Osteoblast (primary cell): ENCODE data around the gene HOXB7. TPM values are rescaled to one million over a fixed set of nuclear protein-coding genes. Genes with fewer than 3 reads are reported as not detected.

ENCODE experiments used
- DNase-seq: peaks from one replicate; pipeline ENCODE4 v3.0.0; 2011; ENCODE audit warnings: low spot score, mixed read lengths; ENCODE audit not compliant: insufficient read length; ENCODE audit errors: missing footprints
- H2AFZ ChIP-seq: 2 replicates; pipeline ENCODE4 v1.6.0; 2011; ENCODE audit warnings: mild to moderate bottlenecking, low read length
- H3K27ac ChIP-seq: 2 replicates; pipeline ENCODE4 v1.5.1; 2011; ENCODE audit warnings: mild to moderate bottlenecking, low read depth, low read length, moderate library complexity
- H3K27me3 ChIP-seq: 2 replicates; pipeline ENCODE4 v1.6.0; 2012; ENCODE audit warnings: mild to moderate bottlenecking, control low read depth, inconsistent platforms, low read length, moderate library complexity; ENCODE audit not compliant: insufficient read depth
- H3K36me3 ChIP-seq: 2 replicates; pipeline ENCODE4 v1.5.1; 2011; ENCODE audit warnings: mild to moderate bottlenecking, low read length, control low read depth, moderate library complexity; ENCODE audit not compliant: insufficient read depth
- H3K4me1 ChIP-seq: 2 replicates; pipeline ENCODE4 v1.5.1; 2011; ENCODE audit warnings: mild to moderate bottlenecking, low read length, control low read depth, moderate library complexity; ENCODE audit not compliant: insufficient read depth
- H3K4me2 ChIP-seq: 2 replicates; pipeline ENCODE4 v1.6.0; 2011; ENCODE audit warnings: mild to moderate bottlenecking, low read length; ENCODE audit not compliant: insufficient read depth
- H3K4me3 ChIP-seq: fragments of 200-600 bp; sonication (generic); 3 replicates; pipeline ENCODE4 v1.5.1; 2012; ENCODE audit warnings: mild to moderate bottlenecking, low read length, inconsistent platforms; ENCODE audit not compliant: insufficient read depth
- H3K79me2 ChIP-seq: 2 replicates; pipeline ENCODE4 v1.6.0; 2012; ENCODE audit warnings: mild to moderate bottlenecking, low read length, control low read depth, inconsistent platforms; ENCODE audit not compliant: insufficient read depth
- H3K9me3 ChIP-seq: 2 replicates; pipeline ENCODE4 v1.5.1; 2011; ENCODE audit warnings: low read depth, low read length, control low read depth
- H4K20me1 ChIP-seq: 2 replicates; pipeline ENCODE4 v1.6.0; 2012; ENCODE audit warnings: mild to moderate bottlenecking, low read length, control low read depth; ENCODE audit not compliant: insufficient read depth
- total RNA-seq: library from RNA; depleted of rRNA; stranded (reverse); fragments of >200 nt; gene quantifications from 2 replicates; pipeline ENCODE4 v1.2.3, GENCODE V29; 2012
- TF ChIP-seq, protein P1 (sequence below): IDR thresholded peaks from 2 replicates; pipeline ENCODE4 v1.5.1; 2011; ENCODE audit warnings: mild to moderate bottlenecking, low read depth, low read length, moderate library complexity; ENCODE audit errors: extremely low read depth

Gene HOXB7
- total RNA-seq, 1 donor = 0.36 TPM

DNA sequence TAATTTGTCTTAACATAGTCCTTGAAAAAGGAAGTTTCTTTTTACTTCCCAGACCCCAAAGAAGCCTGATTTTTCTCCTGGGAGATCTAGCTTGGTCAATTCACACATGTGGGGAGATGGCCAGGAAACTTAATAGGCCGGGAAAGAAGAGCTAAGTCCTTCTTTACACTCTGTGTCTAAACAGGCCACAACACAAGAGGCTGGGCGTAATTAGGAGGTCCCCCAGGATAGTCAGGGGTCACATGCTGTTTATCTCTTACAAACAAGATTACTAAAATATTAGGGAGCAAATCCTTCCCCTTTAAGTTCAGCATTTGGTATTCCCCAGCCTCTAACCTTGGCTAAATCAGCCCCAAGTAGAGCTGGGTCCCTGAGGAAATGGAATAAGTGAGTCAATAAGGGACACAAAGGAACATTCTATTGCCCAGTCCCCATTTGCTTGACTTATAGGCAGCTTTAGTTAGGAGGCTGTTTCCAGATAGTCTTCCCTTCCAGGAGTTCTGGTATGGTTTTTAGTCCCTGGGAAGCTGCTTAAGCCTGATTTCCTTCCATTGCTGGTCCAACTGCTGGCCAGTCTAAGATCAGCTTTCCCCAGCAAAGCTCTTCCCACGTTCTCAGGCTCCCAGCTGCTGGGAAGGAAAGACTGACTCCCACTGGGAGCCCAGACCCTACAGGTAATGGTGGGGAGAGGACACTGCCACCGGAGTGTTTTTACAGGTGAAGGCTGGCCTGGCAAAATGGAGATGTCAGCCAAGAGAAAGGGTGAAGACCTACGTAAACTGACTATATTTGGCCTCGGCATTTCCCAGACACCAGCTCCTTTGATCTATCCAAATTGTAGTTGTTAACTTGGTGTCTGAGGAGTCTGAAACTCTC, 29.4 kb upstream of the HOXB7 start:
- no peaks in the 10 kb centered on the region for H3K36me3 ChIP-seq
- H3K4me3 ChIP-seq = no peak overlapping the region
- no peaks in the 10 kb centered on the region for H3K9me3 ChIP-seq
- no peaks in the 10 kb centered on the region for H3K79me2 ChIP-seq
- DNase-seq = peak; percentile 63
- no peak overlapping the region for H3K27ac ChIP-seq
- H3K4me2 ChIP-seq = no peak overlapping the region
- no peaks in the 10 kb centered on the region for H3K4me1 ChIP-seq
- TF ChIP-seq, protein P1, sequence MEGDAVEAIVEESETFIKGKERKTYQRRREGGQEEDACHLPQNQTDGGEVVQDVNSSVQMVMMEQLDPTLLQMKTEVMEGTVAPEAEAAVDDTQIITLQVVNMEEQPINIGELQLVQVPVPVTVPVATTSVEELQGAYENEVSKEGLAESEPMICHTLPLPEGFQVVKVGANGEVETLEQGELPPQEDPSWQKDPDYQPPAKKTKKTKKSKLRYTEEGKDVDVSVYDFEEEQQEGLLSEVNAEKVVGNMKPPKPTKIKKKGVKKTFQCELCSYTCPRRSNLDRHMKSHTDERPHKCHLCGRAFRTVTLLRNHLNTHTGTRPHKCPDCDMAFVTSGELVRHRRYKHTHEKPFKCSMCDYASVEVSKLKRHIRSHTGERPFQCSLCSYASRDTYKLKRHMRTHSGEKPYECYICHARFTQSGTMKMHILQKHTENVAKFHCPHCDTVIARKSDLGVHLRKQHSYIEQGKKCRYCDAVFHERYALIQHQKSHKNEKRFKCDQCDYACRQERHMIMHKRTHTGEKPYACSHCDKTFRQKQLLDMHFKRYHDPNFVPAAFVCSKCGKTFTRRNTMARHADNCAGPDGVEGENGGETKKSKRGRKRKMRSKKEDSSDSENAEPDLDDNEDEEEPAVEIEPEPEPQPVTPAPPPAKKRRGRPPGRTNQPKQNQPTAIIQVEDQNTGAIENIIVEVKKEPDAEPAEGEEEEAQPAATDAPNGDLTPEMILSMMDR = no peak
- no peaks in the 10 kb centered on the region for H4K20me1 ChIP-seq
- H3K27me3 ChIP-seq = peaks cover 100% of the 10 kb centered on the region
- H2AFZ ChIP-seq = no peak overlapping the region

DNA sequence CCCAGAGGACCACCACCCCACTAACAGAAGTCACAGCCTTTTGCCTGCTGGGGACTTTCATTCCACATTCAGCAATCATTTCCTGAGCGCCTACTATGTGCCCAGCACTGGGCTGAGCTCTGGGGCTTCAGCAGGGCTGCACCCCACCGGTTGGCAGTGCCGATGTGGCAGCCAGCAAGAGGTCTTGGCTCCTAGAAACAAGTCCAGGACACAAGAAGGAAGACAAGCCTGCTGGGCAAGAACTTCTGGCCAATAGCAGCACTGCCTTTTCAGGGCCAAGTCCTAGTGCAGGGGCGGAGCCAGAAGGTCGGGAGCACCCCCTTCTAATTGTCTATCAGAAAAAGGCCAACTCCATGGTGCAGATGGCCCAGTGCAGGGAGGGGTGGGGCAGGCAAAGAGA, 28.3 kb upstream of the HOXB7 start:
- Histone ChIP-seq H3K4me1 (no peaks in the 10 kb centered on the region), H4K20me1 (no peaks in the 10 kb centered on the region), H2AFZ (no peak overlapping the region), H3K4me3 (no peak overlapping the region), H3K79me2 (no peaks in the 10 kb centered on the region), H3K27ac (no peak overlapping the region), H3K4me2 (no peak overlapping the region), H3K36me3 (no peaks in the 10 kb centered on the region), H3K27me3 (peaks cover 100% of the 10 kb centered on the region), H3K9me3 (no peaks in the 10 kb centered on the region)
- TF ChIP-seq, protein P1 = no peak
- peak; percentile 11 for DNase-seq

DNA sequence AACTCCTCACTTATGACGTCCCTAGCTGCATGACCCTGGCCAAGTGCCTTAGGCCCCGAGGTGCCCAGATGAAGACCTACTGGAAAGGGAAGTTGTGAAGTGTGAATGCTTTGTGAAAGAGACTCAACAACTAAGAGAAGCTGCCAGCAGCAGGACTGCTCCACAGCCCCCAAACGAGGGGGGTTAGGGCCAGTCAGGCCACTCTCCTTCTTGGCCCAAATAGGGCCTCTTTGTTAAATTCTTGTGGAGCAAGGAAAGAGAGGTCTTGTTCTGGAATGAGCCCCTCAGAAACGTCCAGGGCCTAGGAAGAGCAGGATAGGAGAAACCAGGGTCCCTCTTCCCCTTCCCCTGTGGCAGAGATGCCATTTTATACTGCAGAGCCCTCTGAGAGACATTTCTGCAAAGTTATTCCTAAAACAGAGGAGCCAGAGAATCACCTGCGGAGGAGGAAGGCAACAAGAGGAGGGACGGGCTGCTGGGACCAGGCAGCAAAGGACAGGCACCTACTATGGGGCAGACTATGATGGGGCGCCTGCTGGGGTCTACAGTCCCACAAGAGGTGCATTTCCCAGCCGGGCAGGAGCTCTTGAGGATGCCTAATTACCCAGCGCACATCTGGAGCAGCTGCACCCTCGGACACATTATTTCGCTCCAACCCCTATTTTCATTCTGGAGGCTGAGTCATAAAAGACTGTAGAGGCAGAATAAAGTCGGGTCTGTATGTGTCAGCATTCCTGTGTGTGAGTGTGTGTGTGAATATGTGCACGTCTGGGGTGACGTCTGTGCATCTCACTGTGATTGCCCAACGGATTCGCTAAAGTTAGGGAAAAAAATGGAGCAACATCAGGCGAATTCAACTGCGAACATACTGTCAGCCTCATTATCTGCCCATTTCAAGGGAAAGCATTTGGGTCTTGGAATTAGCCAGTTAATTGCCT, 26.8 kb upstream of the HOXB7 start:
- no peak overlapping the region for H3K4me2 ChIP-seq
- peaks cover 100% of the 10 kb centered on the region for H3K27me3 ChIP-seq

More for the DNA sequence above, 26.8 kb upstream of the HOXB7 start:
- no peaks in the 10 kb centered on the region for H3K4me1 ChIP-seq
- no peak overlapping the region for H2AFZ ChIP-seq
- peak; percentile 97 for DNase-seq
- no peaks in the 10 kb centered on the region for H3K79me2 ChIP-seq
- no peaks in the 10 kb centered on the region for H3K9me3 ChIP-seq
- H3K27ac ChIP-seq = no peak overlapping the region
- H3K4me3 ChIP-seq = no peak overlapping the region
- TF ChIP-seq, protein P1 = no peak
- no peaks in the 10 kb centered on the region for H3K36me3 ChIP-seq
- H4K20me1 ChIP-seq = peaks cover 2% of the 10 kb centered on the region
